Heart right ventricle (tissue), 16 donors: ENCODE data around the gene FAF1. TPM values are rescaled to one million over a fixed set of nuclear protein-coding genes. Genes with fewer than 3 reads are reported as not detected.

ENCODE experiments used
- ATAC-seq, 8 donors: fragments of 200-7000 bp; cut with Tn5 transposase; one replicate each; pipeline ENCODE4 v1.9.1; 2020; ENCODE audit warnings: mild to moderate bottlenecking in 8 of 8, moderate library complexity in 8 of 8, moderate number of reproducible peaks in 1 of 8
- DNase-seq, 2 donors: peaks; one replicate each; pipeline ENCODE4 v3.0.0-alpha.2; 2020
- H3K27ac ChIP-seq, 10 donors: fragments of 200-600 bp; sonication (generic) in 2 of 10; one replicate each; pipeline versions ENCODE4 v1.5.0 to v1.8.0; 2020 to 2022; ENCODE audit warnings: mild to moderate bottlenecking in 3 of 10
- H3K27me3 ChIP-seq, 7 donors: fragments of 200-600 bp; one replicate each; pipeline ENCODE4 v1.8.0; 2021 to 2022; ENCODE audit warnings: mild to moderate bottlenecking in 2 of 7
- H3K36me3 ChIP-seq, 9 donors: fragments of 200-600 bp; sonication (generic) in 1 of 9; one replicate each; pipeline versions ENCODE4 v1.5.0 to v1.8.0; 2020 to 2022; ENCODE audit warnings: mild to moderate bottlenecking in 2 of 9
- H3K4me1 ChIP-seq, 9 donors: fragments of 200-600 bp; sonication (generic) in 1 of 9; one replicate each; pipeline versions ENCODE4 v1.5.0 to v1.8.0; 2020 to 2022; ENCODE audit warnings: mild to moderate bottlenecking in 4 of 9
- H3K4me3 ChIP-seq, 10 donors: fragments of 200-600 bp; sonication (generic) in 2 of 10; one replicate each; pipeline versions ENCODE4 v1.5.0 to v1.8.0; 2020 to 2022; ENCODE audit warnings: mild to moderate bottlenecking in 7 of 10, moderate library complexity in 2 of 10
- H3K9me3 ChIP-seq, 11 donors: fragments of 200-600 bp in 10 of 11; sonication (generic) in 2 of 11; one replicate each; pipeline versions ENCODE4 v1.5.0 to v1.8.0; 2013 to 2022; ENCODE audit warnings: mild to moderate bottlenecking in 2 of 11, control low read depth in 1 of 11, moderate library complexity in 1 of 11
- CTCF ChIP-seq, 9 donors: fragments of 200-600 bp; sonication (generic) in 2 of 9; IDR thresholded peaks; one replicate each; pipeline versions ENCODE4 v1.5.0 to v1.8.0; 2021 to 2022; ENCODE audit warnings: antibody characterized with exemption in 9 of 9, mild to moderate bottlenecking in 5 of 9, moderate library complexity in 1 of 9
- WGBS, 2 donors: extraction: QIAGEN DNeasy Blood & Tissue Kit; methylation state at CpG; one replicate each; pipeline ENCODE4 v1.1.7; 2013; ENCODE audit warnings: inconsistent platforms in 1 of 2; 5-methylcytosine and 5-hydroxymethylcytosine counted together
- intact Hi-C, 10 donors: fragments of 100-400 bp; cut with DNase I; formaldehyde crosslinking; loops; one replicate each; pipeline versions ENCODE4 v1.11.1 to v1.14.2; 2022
- polyA plus RNA-seq, 2 donors: library from polyadenylated mRNA; stranded (reverse); fragments of 200-250 nt; gene quantifications; one replicate each; pipeline ENCODE4 v1.2.3, GENCODE V29; 2013
- total RNA-seq, 10 donors: library from RNA; stranded (reverse); fragmentation: NEBNext Ultra II Directional in 3 of 10; extraction: Animal tissue kit (Norgen Biotek cat#: 25700) in 3 of 10; gene quantifications; one replicate each; pipeline versions ENCODE4 v1.2.1 to v1.2.4, GENCODE V29; 2021 to 2023
- donor health status: Arrhythmogenic right ventricular cardiomyopathy.
- donor health status: ischemic (EF 13 %, LVEDD 7.1; RV severe dilation, severe dysfunction).
- donor health status: healthy with polysubstance abuse.
- donor health status: DM: no; HTN: yes; CAD: no.
- donor health status: DM: no; HTN: no; CAD: no.
- donor health status: ischemic (EF 25% LVEDD 6.9; RV normal size, moderate dysfunction).
- donor health status: ischemic (EF 25% LVEDD 5.7; RV mildly dilated, moderate dysfunction).
- donor health status: healthy.
- donor health status: DM: yes; HTN: yes; CAD: no.
- donor health status: Ischemic cardiomyopathy.
- donor health status: ischemic (EF 35%, LVEDD 5.7; RV mildly dilated, moderate dysfunction).
- donor health status: nonischemic (EF 11% LVEDD 7.7; RV severe dilation, severe dysfunction).
- donor health status: DM: yes; HTN: yes; CAD: no.
- donor health status: PGD.
- donor health status: ischemic (EF 29% LVEDD 5.4; RV normal size, mild dysfunction).
- donor health status: nonischemic (EF 23%, LVEDD 6.1; RV moderate dilation, normal function).

FAF1 gene
- total and polyA plus RNA-seq, 12 donors, result 30.9 to 102 (median 88.9) TPM

GRCh38 chr1:50930965-50931737, 28.9 kb downstream of the FAF1 start:
- DNase-seq, result no peak
- WGBS, 2 donors, result 90% methylated on average over 6 of the region's 6 CpGs
- no peak overlapping the region for H3K27ac ChIP-seq
- no peak overlapping the region for H3K4me3 ChIP-seq
- H3K36me3 ChIP-seq, result peaks cover 0 to 7% (median 0%) of the 10 kb centered on the region in 9 donors
- intact Hi-C loops, result loop anchor here in 4 of 10 donors (5.0 to 10.0 kb wide), 3 partner anchors 64 to 114 kb away; no protein-coding TSS in a partner anchor
- TF ChIP-seq CTCF (IDR thresholded peaks at IDR 0.05), result no peak
- peaks cover 0 to 20% (median 9%) of the 10 kb centered on the region in 9 donors for H3K4me1 ChIP-seq
- H3K9me3 ChIP-seq, result peaks cover 0 to 5% (median 0%) of the 10 kb centered on the region in 11 donors
- no peak for ATAC-seq
- H3K27me3 ChIP-seq, result no peaks in the 10 kb centered on the region

- Histone ChIP-seq H3K36me3 (peaks cover 0 to 7% (median 0%) of the 10 kb centered on the region in 9 donors), H3K27me3 (no peaks in the 10 kb centered on the region), H3K27ac (no peak overlapping the region), H3K4me3 (no peak overlapping the region), H3K4me1 (peaks cover 0 to 19% (median 9%) of the 10 kb centered on the region in 9 donors), H3K9me3 (peaks cover 0 to 5% (median 0%) of the 10 kb centered on the region in 11 donors)
- no peak for ATAC-seq
- intact Hi-C loops, result loop anchor here in 4 of 10 donors (5.0 to 10.0 kb wide), 3 partner anchors 65 to 115 kb away; no protein-coding TSS in a partner anchor
- DNase-seq, result no peak
- no peak for TF ChIP-seq CTCF (IDR thresholded peaks at IDR 0.05)
Measured at GRCh38 chr1:50930193-50930592, 29.9 kb downstream of the FAF1 start.

GRCh38 chr1:50929376-50929958, 30.6 kb downstream of the FAF1 start:
- Histone ChIP-seq H3K4me1 (peaks cover 0 to 19% (median 9%) of the 10 kb centered on the region in 9 donors), H3K4me3 (no peak overlapping the region), H3K36me3 (peaks cover 0 to 7% (median 0%) of the 10 kb centered on the region in 9 donors), H3K9me3 (peaks cover 0 to 8% (median 0%) of the 10 kb centered on the region in 11 donors), H3K27ac (no peak overlapping the region), H3K27me3 (no peaks in the 10 kb centered on the region)
- ATAC-seq (no peak), DNase-seq (no peak)
- WGBS, 2 donors, result 50 to 53% methylated on average over 2 of the region's 2 CpGs
- TF ChIP-seq CTCF (IDR thresholded peaks at IDR 0.05), result peak; percentile 13 to 77 (median 59)
- intact Hi-C loops, result loop anchor here in 7 of 10 donors (5.0 to 10.0 kb wide), 8 partner anchors 108 to 265 kb away; no protein-coding TSS in a partner anchor

- H3K27ac ChIP-seq, result no peak overlapping the region
- H3K4me3 ChIP-seq, result no peak overlapping the region
- no peak for DNase-seq
- peaks cover 0 to 8% (median 0%) of the 10 kb centered on the region in 9 donors for H3K4me1 ChIP-seq
- no peaks in the 10 kb centered on the region for H3K27me3 ChIP-seq
- no peak for TF ChIP-seq CTCF (IDR thresholded peaks at IDR 0.05)
- intact Hi-C loops, result loop anchor here in 6 of 10 donors (5.0 to 10.0 kb wide), 6 partner anchors 119 to 271 kb away; no protein-coding TSS in a partner anchor
- peaks cover 0 to 7% (median 0%) of the 10 kb centered on the region in 9 donors for H3K36me3 ChIP-seq
- 100% methylated on average over 1 of the region's 1 CpG for WGBS, 2 donors
- H3K9me3 ChIP-seq, result peaks cover 0 to 32% (median 0%) of the 10 kb centered on the region in 11 donors
- ATAC-seq, result no peak
Measured at GRCh38 chr1:50923564-50923963, 36.5 kb downstream of the FAF1 start.
